HepG2 (cell line): ENCODE data around the gene RAB27B. TPM values are rescaled to one million over a fixed set of nuclear protein-coding genes. Genes with fewer than 3 reads are reported as not detected.
"Not testable (repeated sequence)": the region's sequence is repeated elsewhere in the genome, so short reads cannot be mapped to it uniquely, and the experiment has no call there.

Experiments used
- ATAC-seq: fragments of 200-7000 bp; cut with Tn5 transposase; 3 replicates; pipeline ENCODE4 v1.9.1; 2020; ENCODE audit warnings: mild to moderate bottlenecking, moderate library complexity
- BruUV-seq: library from RNA; stranded (reverse); fragments of 400-500 nt; replicated peaks from 2 replicates; lab custom pipeline; 2021; lab: Mats Ljungman, UMichigan
- CTCF ChIA-PET: fragments of 300-600 bp; formaldehyde crosslinking; extraction: SDS; loops from one replicate; lab custom pipeline; 2021; ENCODE audit warnings: low total read pairs, inconsistent platforms, low intra/inter-chr PET ratio; lab: Yijun Ruan, JAX
- POLR2A ChIA-PET: fragments of 350-600 bp; sonication (Branson Sonifier 250); formaldehyde crosslinking; loops from one replicate; lab custom pipeline; 2020; ENCODE audit warnings: antibody characterized with exemption, inconsistent platforms; lab: Yijun Ruan, JAX
- DNase-seq: peaks from one replicate; pipeline ENCODE4 v3.0.0-alpha.2; 2015; ENCODE audit warnings: low spot score
- FAIRE-seq: peaks from 3 replicates; lab custom pipeline; 2011; peaks lifted over from hg19 to GRCh38; lab: Jason Lieb, UNC
- H2AFZ ChIP-seq: one replicate; pipeline ENCODE4 v1.6.1; 2011; ENCODE audit warnings: low read length, inconsistent platforms
- H3K27ac ChIP-seq: fragments of 300-600 bp; 3 replicates; pipeline ENCODE4 v1.8.0; 2011; ENCODE audit warnings: mixed run types, mild to moderate bottlenecking, mixed read lengths, low read length, inconsistent platforms; ENCODE audit not compliant: insufficient read depth; ENCODE audit errors: extremely low read length
- H3K27me3 ChIP-seq, 2 experiments: fragments of 200-600 bp in 1 of 2; 2 replicates in 1 of 2; 3 replicates in 1 of 2; pipeline versions ENCODE4 v1.6.0 to v1.8.0; 2011; ENCODE audit warnings: low read length in 2 of 2, mild to moderate bottlenecking in 2 of 2, moderate library complexity in 2 of 2, inconsistent platforms in 1 of 2; ENCODE audit not compliant: insufficient read depth in 2 of 2, control insufficient read depth in 1 of 2
- H3K36me3 ChIP-seq, 2 experiments: fragments of 200-600 bp in 1 of 2; replicated peaks in 1 of 2; 2 replicates in 1 of 2; 3 replicates in 1 of 2; pipeline versions ENCODE4 v1.5.1 to v1.8.0; 2011; ENCODE audit warnings: low read length in 2 of 2, inconsistent platforms in 1 of 2; ENCODE audit not compliant: insufficient read depth in 2 of 2, control insufficient read depth in 1 of 2
- H3K4me1 ChIP-seq: 2 replicates; pipeline ENCODE4 v1.5.1; 2012; ENCODE audit warnings: low read length, inconsistent platforms; ENCODE audit not compliant: insufficient read depth
- H3K4me2 ChIP-seq: 2 replicates; pipeline ENCODE4 v1.6.0; 2011; ENCODE audit warnings: low read depth, low read length, inconsistent platforms
- H3K4me3 ChIP-seq, 3 experiments: fragments of 200-600 bp in 1 of 3; sonication (generic), shearing (Covaris generic) in 1 of 3; replicated peaks in 1 of 3; 2 replicates each; pipeline ENCODE4 v1.5.1; 2011 to 2016; ENCODE audit warnings: low read length in 3 of 3, inconsistent platforms in 2 of 3, low read depth in 2 of 3, mild to moderate bottlenecking in 2 of 3, control low read depth in 1 of 3, mixed read lengths in 1 of 3; ENCODE audit not compliant: insufficient read depth in 1 of 3
- H3K79me2 ChIP-seq: one replicate; pipeline ENCODE4 v1.6.1; 2011; ENCODE audit warnings: low read length, inconsistent platforms; ENCODE audit not compliant: insufficient read depth
- H3K9ac ChIP-seq: 2 replicates; pipeline ENCODE4 v1.6.0; 2011; ENCODE audit warnings: mild to moderate bottlenecking, low read depth, low read length, inconsistent platforms; ENCODE audit not compliant: insufficient read depth
- H3K9me3 ChIP-seq: 2 replicates; pipeline ENCODE4 v1.5.1; 2012; ENCODE audit warnings: mild to moderate bottlenecking, low read length
- H4K20me1 ChIP-seq: 2 replicates; pipeline ENCODE4 v1.6.0; 2011; ENCODE audit warnings: inconsistent platforms, mild to moderate bottlenecking, low read length, moderate library complexity; ENCODE audit not compliant: insufficient read depth
- E2F2 ChIP-seq: sonication (generic); formaldehyde crosslinking; IDR thresholded peaks from 2 replicates; pipeline ENCODE4 v1.4.0; 2020; ENCODE audit warnings: missing genetic modification reagents, borderline replicate concordance
- EED ChIP-seq: sonication (generic); formaldehyde crosslinking; IDR thresholded peaks from 2 replicates; pipeline ENCODE4 v1.5.0; 2020; ENCODE audit warnings: mild to moderate bottlenecking, missing genetic modification reagents
- JUN ChIP-seq: sonication (generic); formaldehyde crosslinking; IDR thresholded peaks from 2 replicates; pipeline ENCODE4 v1.4.0; 2020; ENCODE audit warnings: mild to moderate bottlenecking, missing genetic modification reagents
- KDM3A ChIP-seq: IDR thresholded peaks from 2 replicates; pipeline ENCODE4 v1.6.1; 2018; ENCODE audit warnings: low read depth, missing compliant biosample characterization
- NCOA5 ChIP-seq: sonication (generic); formaldehyde crosslinking; IDR thresholded peaks from 2 replicates; pipeline ENCODE4 v1.4.0; 2020; ENCODE audit warnings: missing genetic modification reagents
- NCOR1 ChIP-seq: fragments of 200-600 bp; sonication (generic); IDR thresholded peaks from 2 replicates; pipeline ENCODE4 v1.7.0; 2017; ENCODE audit warnings: antibody characterized with exemption, low read length, borderline replicate concordance
- NFYB ChIP-seq: sonication (generic); formaldehyde crosslinking; IDR thresholded peaks from 2 replicates; pipeline ENCODE4 v1.4.0; 2020; ENCODE audit warnings: missing genetic modification reagents
- NR2C2 ChIP-seq: sonication (generic); formaldehyde crosslinking; IDR thresholded peaks from 2 replicates; pipeline ENCODE4 v1.4.0; 2020; ENCODE audit warnings: missing genetic modification reagents, mild to moderate bottlenecking, moderate library complexity, borderline replicate concordance
- PAF1 ChIP-seq: IDR thresholded peaks from 2 replicates; pipeline ENCODE4 v1.6.1; 2016; ENCODE audit warnings: missing genetic modification reagents, missing compliant biosample characterization
- PAWR ChIP-seq: sonication (generic); formaldehyde crosslinking; IDR thresholded peaks from 2 replicates; pipeline ENCODE4 v1.4.0; 2020; ENCODE audit warnings: missing genetic modification reagents, mild to moderate bottlenecking, borderline replicate concordance
- RBM22 ChIP-seq: fragments of 200-400 bp; formaldehyde crosslinking; optimal IDR thresholded peaks from 2 replicates; pipeline ENCODE3; 2017; ENCODE audit warnings: mild to moderate bottlenecking, low read length, moderate library complexity
- REL ChIP-seq: sonication (generic); formaldehyde crosslinking; conservative IDR thresholded peaks from 2 replicates; pipeline ENCODE4 v1.8.0; 2022; ENCODE audit warnings: mild to moderate bottlenecking, missing genetic modification reagents, moderate library complexity
- RORA ChIP-seq: sonication (generic); formaldehyde crosslinking; IDR thresholded peaks from 2 replicates; pipeline ENCODE4 v1.5.0; 2020; ENCODE audit warnings: mild to moderate bottlenecking, missing genetic modification reagents, moderate library complexity
- SKIL ChIP-seq: sonication (generic); formaldehyde crosslinking; IDR thresholded peaks from 2 replicates; pipeline ENCODE4 v1.8.0; 2022; ENCODE audit warnings: missing genetic modification reagents, mild to moderate bottlenecking, moderate library complexity, borderline replicate concordance
- ZBTB1 ChIP-seq: sonication (generic); formaldehyde crosslinking; IDR thresholded peaks from 2 replicates; pipeline ENCODE4 v1.4.0; 2020; ENCODE audit warnings: missing genetic modification reagents, borderline replicate concordance
- ZFP41 ChIP-seq: sonication (generic); formaldehyde crosslinking; IDR thresholded peaks from 2 replicates; pipeline ENCODE4 v1.4.0; 2020; ENCODE audit warnings: mild to moderate bottlenecking, missing genetic modification reagents, borderline replicate concordance
- ZNF207 ChIP-seq: fragments of 450-650 bp; IDR thresholded peaks from 2 replicates; pipeline ENCODE4 v1.6.1; 2016; ENCODE audit warnings: antibody characterized with exemption, borderline replicate concordance
- ZNF572 ChIP-seq: sonication (generic); formaldehyde crosslinking; IDR thresholded peaks from 2 replicates; pipeline ENCODE4 v1.5.1; 2020; ENCODE audit warnings: mild to moderate bottlenecking, missing genetic modification reagents
- ZNF607 ChIP-seq: sonication (generic); formaldehyde crosslinking; IDR thresholded peaks from 2 replicates; pipeline ENCODE4 v1.5.1; 2020; ENCODE audit warnings: missing genetic modification reagents, mild to moderate bottlenecking, borderline replicate concordance
- ZNF672 ChIP-seq: sonication (generic); formaldehyde crosslinking; IDR thresholded peaks from 2 replicates; pipeline ENCODE4 v1.8.1; 2022; ENCODE audit warnings: missing genetic modification reagents
- WGBS: methylation state at CpG from one replicate; pipeline ENCODE4 v1.1.6; 2017; ENCODE audit warnings: low lambda C conversion rate; 5-methylcytosine and 5-hydroxymethylcytosine counted together
- in situ Hi-C: cut with HindIII; loops from 2 replicates; pipeline ENCODE4 v1.10.0; 2017; ENCODE audit warnings: low pct_unique_long_range_greater_than_20kb; ENCODE audit not compliant: extremely low pct_ligation_motif_present
- intact Hi-C: fragments of 100-400 bp; cut with micrococcal nuclease; formaldehyde crosslinking; loops from one replicate; pipeline ENCODE4 v1.10.0; 2022; ENCODE audit not compliant: unreplicated experiment
- polyA plus RNA-seq, 8 experiments: library from polyadenylated mRNA; depleted of rRNA in 3 of 8; stranded (reverse) in 7 of 8; unstranded in 1 of 8; fragments of >200 nt; fragmentation: Illumina TruSeq in 4 of 8; extraction: Trizol in 4 of 8; gene quantifications; 2 replicates each; pipeline versions ENCODE4 v1.2.1 to v1.2.3, GENCODE V29; 2011 to 2016; ENCODE audit warnings: low read depth in 4 of 8, missing spikeins in 1 of 8, mixed read lengths in 1 of 8; ENCODE audit not compliant: insufficient read depth in 1 of 8
- total RNA-seq, 5 experiments: library from RNA; depleted of rRNA; stranded (reverse); fragments of >200 nt; fragmentation: Illumina TruSeq; extraction: Trizol; gene quantifications; 2 replicates each; pipeline ENCODE4 v1.2.3, GENCODE V29; 2016; ENCODE audit warnings: low read depth in 1 of 5

RAB27B gene
- total and polyA plus RNA-seq, 2 of the 13 experiments (the other 11 are each of a cell fraction or from before 2014, with no cell fraction given): not detected

GRCh38 chr18:54807303-54807702, 21.0 kb upstream of the RAB27B start:
- ATAC-seq: no peak
- FAIRE-seq: no peak
- Histone ChIP-seq H3K4me1 (peaks cover 4% of the 10 kb centered on the region; the same call in 1 of the 2 replicates), H3K4me3 (no peak overlapping the region), H3K27ac (no peak overlapping the region), H3K9me3 (no peaks in the 10 kb centered on the region), H4K20me1 (no peaks in the 10 kb centered on the region), H3K27me3 (no peaks in the 10 kb centered on the region), H3K9ac (no peak overlapping the region), H2AFZ (no peak overlapping the region), H3K79me2 (no peaks in the 10 kb centered on the region), H3K4me2 (no peak overlapping the region), H3K36me3 (no peaks in the 10 kb centered on the region)
- TF ChIP-seq KDM3A (CRISPR knock-in tag): no peak
- no peak for TF ChIP-seq EED
- TF ChIP-seq ZNF607: no peak
- TF ChIP-seq ZNF572 (CRISPR knock-in tag): no peak
- no peak for TF ChIP-seq JUN (CRISPR knock-in tag)
- TF ChIP-seq SKIL (CRISPR knock-in tag): no peak
- TF ChIP-seq E2F2: no peak
- no peak for TF ChIP-seq ZNF207
- TF ChIP-seq NCOR1: no peak
- no peak for TF ChIP-seq REL (CRISPR knock-in tag)
- no peak for TF ChIP-seq PAF1
- TF ChIP-seq NFYB (CRISPR knock-in tag): no peak
- no peak for TF ChIP-seq ZNF672 (CRISPR knock-in tag)
- no peak for TF ChIP-seq PAWR (CRISPR knock-in tag)
- TF ChIP-seq RORA (CRISPR knock-in tag): no peak
- TF ChIP-seq ZBTB1 (CRISPR knock-in tag): no peak
- no peak for TF ChIP-seq RBM22
- TF ChIP-seq ZFP41 (CRISPR knock-in tag): no peak
- no peak for TF ChIP-seq NCOA5 (CRISPR knock-in tag)
- no peak for TF ChIP-seq NR2C2
- no TSS peak for BruUV-seq
- CTCF ChIA-PET: no interaction called here
- DNase-seq: no peak
- POLR2A ChIA-PET: no interaction called here
- WGBS: 50% methylated on average over 2 of the region's 2 CpGs
- intact Hi-C loops: no loop called here
- in situ Hi-C loops: no loop called here

GRCh38 chr18:54810662-54811061, 17.6 kb upstream of the RAB27B start:
- CTCF ChIA-PET, FAIRE-seq, in situ Hi-C loops: not testable (repeated sequence)

More at GRCh38 chr18:54810662-54811061, 17.6 kb upstream of the RAB27B start:
- POLR2A ChIA-PET, intact Hi-C loops, BruUV-seq, ATAC-seq, H3K79me2 ChIP-seq, H3K27ac ChIP-seq, DNase-seq, H3K4me3 ChIP-seq, H3K4me1 ChIP-seq, H3K9ac ChIP-seq, H3K36me3 ChIP-seq, H4K20me1 ChIP-seq, H3K9me3 ChIP-seq, H3K4me2 ChIP-seq, H3K27me3 ChIP-seq, H2AFZ ChIP-seq: not testable (repeated sequence)
- 35% methylated on average over 5 of the region's 5 CpGs for WGBS
